NCI-H524 (cell line): ENCODE measurements around the gene ACTC1.

Source experiments
- DNase-seq, 2 experiments: peaks; one replicate each; lab custom pipeline; 2025; lab: John Stamatoyannopoulos, UW

Gene ACTC1

DNA sequence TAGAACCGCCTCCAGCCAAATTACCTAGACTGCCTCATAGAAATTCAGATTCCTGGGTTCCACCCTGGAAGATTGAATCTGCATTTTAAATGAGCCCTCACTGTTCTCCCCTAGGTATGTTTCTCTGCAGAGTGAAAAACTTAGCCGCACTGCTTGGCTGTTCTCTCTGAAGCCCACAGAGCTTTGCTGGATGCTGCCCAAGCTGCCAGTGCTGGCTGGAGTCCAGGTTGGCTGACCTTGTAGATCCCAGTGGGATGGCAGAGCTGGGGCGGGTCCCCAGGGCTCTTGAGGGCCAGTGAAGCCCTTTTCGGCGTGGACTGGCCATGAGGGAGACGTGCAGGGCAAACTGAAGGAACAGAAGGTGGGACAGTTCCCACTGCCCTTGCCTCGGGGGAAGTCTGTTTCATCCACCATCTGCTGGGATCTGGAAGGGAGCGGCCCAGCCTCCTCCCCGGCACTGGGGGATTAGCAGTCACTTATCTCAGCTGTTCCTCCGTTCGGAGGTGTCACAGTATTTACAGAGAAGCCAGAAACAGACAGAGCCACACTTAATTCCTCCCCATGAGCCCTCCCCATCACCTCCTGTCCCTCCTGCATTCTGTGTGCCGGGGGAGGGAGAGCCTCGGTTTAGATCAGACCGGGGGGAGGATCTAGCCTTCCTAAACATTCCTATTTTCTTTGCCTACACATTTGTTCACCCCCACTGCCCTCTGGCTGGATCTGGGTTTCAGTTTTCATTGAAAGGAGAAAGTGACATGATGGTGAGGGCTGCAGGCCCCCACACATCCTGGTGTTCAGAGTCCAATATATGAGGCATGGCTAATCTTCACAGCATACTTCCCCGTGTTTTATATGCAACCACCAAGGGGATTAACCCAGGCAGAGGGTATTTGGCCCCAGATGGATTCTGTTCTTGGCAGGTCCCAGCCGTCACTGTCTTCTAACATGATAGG lies 4.1 kb upstream of the ACTC1 start:
- peak; percentile 98 to 99 for DNase-seq

GRCh38 chr15:34796847-34797435 lies 1.6 kb upstream of the ACTC1 start:
- no peak for DNase-seq

DNA sequence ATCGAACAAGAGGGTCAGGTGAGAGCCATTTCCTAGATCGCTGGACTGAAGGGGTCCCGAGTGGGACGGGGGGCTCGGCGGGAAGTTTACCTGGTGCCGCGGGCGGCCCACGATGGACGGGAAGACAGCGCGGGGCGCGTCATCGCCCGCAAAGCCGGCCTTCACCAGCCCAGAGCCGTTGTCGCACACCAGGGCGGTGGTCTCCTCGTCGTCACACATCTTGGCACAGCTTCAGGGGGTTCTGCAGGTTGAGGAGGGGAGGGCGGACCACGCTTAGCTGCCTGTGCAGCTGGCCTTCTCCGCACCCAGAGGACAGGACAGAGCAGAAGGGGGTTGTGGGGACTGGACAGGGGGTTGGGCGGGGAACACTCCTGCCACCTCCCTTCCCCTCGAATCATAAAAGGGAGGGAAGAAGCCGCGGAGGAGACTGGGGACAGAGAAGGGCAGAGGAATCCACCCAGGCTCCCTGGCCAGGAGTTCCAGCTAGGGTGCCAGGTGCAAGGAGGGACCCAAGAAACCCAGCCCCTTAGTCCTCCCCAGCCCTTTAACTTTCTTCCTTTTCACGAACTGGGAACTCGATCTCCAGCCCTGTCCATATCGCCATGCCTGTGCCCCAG lies 651 bp downstream of the ACTC1 start:
- DNase-seq, result peak in 1 of 2 experiments; percentile 31

DNA sequence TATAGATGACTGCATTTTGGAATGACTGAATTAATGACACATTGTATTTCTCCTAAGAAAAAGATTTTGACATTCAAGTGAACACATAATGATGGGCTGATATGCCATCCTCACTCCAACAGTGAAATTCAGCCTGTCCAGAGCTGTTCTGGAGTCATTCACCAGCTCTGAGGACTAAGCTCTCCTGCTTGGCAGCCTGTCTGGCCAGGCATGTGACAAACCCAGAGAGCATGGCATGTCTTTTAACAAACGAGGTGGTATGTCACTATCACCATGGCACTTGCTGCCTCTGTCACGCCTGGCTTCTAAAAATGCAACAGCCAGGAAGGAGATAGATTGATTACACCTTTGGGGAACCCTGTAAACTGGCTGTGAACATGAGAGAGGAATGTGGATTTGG lies 1.4 kb downstream of the ACTC1 start:
- no peak for DNase-seq

DNA sequence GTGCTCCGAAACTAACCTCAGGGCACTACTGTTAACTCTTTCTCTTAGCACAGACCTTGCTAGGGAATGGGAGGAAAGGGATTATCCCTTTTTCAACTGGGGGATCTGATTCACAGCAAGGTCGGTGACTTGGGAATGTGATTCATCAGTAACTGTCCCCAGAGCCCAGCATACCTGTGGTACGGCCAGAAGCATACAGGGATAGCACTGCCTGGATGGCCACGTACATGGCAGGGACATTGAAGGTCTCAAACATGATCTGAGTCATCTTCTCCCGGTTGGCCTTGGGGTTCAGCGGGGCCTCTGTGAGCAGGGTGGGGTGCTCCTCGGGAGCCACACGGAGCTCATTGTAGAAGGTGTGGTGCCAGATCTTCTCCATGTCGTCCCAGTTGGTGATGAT lies 2.3 kb downstream of the ACTC1 start:
- DNase-seq, result no peak

- DNase-seq, result no peak
These were observed 3.6 kb downstream of the ACTC1 start for GRCh38 chr15:34791701-34792100.

DNA sequence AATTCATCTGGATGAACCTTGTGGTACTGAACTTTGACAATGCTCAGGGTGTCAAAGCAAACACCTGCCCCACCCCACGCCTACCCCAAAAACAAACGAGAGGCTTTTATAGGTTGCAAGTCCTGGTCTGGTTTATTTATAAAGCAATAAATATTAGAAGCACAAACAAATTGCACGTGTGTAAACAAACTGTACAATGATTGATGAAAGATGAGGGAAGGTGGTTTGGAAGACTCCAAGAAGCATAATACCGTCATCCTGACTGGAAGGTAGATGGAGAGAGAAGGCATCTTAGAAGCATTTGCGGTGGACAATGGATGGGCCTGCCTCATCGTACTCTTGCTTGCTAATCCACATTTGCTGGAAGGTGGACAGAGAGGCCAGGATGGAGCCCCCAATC lies 5.2 kb downstream of the ACTC1 start:
- DNase-seq, result no peak

- no peak for DNase-seq
These were observed 6.0 kb downstream of the ACTC1 start for GRCh38 chr15:34789326-34789725.

DNA sequence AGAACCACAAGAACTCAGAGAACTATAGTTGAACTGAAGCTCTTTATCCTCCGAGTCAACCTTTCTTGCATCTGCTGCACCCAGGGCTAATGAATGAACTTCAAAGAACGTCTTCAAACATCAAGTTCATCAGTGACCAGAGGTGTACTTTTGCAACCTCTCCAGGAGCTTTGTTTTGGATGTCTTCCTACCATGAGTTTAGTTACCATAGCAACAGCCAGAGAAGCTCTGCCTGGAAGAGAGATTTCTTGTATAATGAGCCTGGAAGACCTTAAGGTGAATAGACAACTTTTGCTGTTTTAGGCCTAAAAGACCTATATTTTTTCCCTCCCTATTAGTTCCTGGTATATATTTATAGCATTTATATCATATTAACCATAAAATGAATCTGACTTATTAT lies 9.1 kb downstream of the ACTC1 start:
- DNase-seq, result peak in 1 of 2 experiments; percentile 30

- peak; percentile 19 to 51 for DNase-seq
These were observed 11.4 kb downstream of the ACTC1 start for GRCh38 chr15:34783991-34784390.

DNA sequence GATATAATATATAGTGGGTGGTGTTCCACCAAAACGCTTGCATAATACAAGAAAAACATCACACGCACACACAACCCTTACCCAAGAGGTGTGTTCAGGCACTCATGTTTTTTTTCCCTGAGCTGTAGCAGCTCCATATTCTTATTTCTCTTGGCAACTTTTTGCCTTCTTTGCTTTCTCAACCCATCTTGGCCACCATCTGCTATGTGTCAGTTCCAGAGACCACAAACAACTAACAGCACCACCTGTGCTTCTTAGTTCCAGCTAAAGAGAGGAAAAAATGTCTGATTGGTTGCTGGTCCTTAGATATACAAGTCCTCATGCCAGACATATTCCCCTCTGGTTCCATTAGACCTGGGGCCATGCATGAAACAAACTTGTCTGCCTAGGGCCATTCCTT lies 11.9 kb downstream of the ACTC1 start:
- DNase-seq, result peak in 1 of 2 experiments; percentile 49

GRCh38 chr15:34782901-34783300 lies 12.4 kb downstream of the ACTC1 start:
- DNase-seq, result no peak

GRCh38 chr15:34780725-34781124 lies 14.6 kb downstream of the ACTC1 start:
- DNase-seq, result no peak

GRCh38 chr15:34776606-34777105 lies 18.7 kb downstream of the ACTC1 start:
- no peak for DNase-seq

- peak in 1 of 2 experiments; percentile 38 for DNase-seq
These were observed 21.4 kb downstream of the ACTC1 start for GRCh38 chr15:34773917-34774316.

DNA sequence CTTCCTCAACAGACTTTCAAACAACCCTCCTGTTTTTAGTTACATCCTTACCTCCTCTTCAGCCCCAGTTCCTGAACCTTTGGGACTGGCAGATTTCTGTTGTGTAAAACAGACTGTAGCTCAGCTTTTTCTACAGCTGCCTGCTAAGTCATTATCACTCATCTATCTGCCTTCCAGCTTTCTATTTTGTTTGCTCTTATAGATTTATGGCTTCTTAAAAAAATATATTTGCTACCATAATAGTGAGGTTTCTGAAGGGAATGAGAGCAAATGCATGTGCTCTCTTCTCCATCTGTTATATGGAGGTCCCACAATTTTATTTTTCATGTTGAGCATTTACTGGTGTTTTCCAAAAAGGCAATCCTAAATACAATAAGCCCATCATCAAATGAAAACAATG lies 22.3 kb downstream of the ACTC1 start:
- DNase-seq, result no peak

GRCh38 chr15:34772312-34772711 lies 23.0 kb downstream of the ACTC1 start:
- DNase-seq, result no peak

DNA sequence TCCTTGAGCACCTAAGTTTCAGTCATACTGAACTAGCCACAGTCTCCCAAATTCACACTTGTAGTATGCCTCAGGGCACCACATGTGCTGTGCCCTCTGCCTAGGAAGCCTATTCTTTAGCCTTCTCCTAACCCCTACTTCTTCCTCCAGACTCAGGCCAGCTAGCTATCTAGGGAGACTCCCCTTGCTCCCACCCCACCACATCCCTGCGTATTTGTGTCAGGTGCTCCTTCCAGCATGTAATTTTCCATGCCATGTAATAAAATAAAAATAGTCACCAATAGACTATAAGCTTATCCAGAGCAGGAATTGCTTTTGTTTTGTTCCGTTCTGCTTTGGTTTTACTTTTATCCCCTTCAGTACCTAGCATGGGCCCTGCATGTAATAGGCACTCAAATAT lies 25.6 kb downstream of the ACTC1 start:
- DNase-seq, result no peak

- DNase-seq, result no peak
These were observed 26.8 kb downstream of the ACTC1 start for GRCh38 chr15:34768530-34768929.

DNA sequence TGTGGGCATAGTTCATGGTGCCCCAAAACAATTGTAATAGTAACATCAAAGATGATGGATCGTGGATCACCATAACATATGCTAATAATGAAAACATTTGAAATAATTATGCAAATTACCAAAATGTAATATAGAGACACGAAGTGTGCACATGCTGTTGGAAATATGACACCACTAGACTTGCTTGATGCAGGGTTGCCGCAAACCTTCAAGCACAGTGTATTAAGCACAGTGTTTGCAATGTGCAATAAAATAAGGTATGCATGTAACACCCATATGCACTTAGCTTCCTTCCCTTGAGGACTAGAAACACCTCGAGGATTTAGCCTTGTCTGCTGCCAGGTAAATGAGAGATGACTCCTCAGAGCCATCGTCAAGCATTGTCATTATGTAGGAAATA lies 29.6 kb downstream of the ACTC1 start:
- peak in 1 of 2 experiments; percentile 34 for DNase-seq

DNA sequence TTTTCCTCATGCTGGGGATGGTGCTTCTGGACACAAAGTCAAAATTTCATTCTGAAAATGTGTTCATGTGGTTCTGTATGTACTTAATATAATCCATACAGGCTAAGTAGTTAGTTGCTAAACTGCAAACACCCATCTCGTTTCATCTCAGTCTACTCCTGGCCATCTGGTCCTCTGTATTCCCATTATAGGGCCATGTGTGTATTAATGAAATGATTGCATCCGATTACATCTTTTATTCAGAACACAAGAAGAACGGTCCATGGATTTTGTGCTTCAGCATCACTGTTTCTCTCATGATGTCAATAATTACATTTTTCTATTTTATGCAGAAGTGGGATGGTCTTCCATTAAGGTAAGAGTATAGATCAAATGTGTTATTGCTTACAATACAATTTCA lies 34.4 kb downstream of the ACTC1 start:
- DNase-seq, result peak; percentile 92 to 96

DNA sequence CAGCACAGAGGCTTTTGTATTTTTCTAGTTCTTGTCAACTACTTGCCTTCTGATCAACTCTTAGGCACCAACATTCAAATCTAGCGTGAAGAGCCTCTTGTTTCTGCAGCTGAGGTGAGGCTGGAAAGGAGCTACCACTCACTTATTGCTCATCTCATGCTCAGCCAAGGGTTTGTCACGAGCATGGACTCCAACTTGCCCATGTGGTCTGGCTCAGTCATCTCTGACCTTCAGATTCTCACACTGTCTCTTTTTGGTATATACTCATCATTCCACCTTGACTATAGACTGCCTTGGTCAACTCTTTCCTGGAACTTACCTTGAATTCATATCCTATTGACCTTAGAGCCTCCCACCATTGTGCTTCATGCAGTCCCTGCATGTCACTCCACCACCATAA lies 35.4 kb downstream of the ACTC1 start:
- no peak for DNase-seq

DNA sequence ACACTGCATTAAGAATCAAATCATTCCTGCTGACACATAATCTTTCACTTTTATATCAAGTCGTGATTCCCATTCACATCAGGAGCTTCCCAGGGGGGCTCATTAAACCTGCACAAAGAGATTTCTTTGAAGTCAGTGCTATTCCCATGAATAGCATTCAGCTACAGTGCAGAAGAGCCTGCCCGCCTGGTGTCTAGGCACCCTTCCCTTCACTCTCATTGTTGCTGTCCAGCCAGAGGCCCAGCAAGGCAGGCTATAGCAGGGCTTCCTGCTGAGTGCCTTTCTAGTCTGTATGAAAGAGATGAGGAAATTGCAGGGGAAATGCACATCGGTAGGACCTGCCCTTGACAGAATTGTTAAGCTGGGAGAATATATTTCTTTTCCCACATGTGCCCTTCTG lies 36.0 kb downstream of the ACTC1 start:
- DNase-seq, result peak in 1 of 2 experiments; percentile 54
